ENCODE data around the gene ABLIM1. TPM values are rescaled to one million over a fixed set of nuclear protein-coding genes. Genes with fewer than 3 reads are reported as not detected.

The ABLIM1 gene
- total RNA-seq, 6 experiments from 2014 or later = 38.8 to 76.5 (median 50.6) TPM

DNA sequence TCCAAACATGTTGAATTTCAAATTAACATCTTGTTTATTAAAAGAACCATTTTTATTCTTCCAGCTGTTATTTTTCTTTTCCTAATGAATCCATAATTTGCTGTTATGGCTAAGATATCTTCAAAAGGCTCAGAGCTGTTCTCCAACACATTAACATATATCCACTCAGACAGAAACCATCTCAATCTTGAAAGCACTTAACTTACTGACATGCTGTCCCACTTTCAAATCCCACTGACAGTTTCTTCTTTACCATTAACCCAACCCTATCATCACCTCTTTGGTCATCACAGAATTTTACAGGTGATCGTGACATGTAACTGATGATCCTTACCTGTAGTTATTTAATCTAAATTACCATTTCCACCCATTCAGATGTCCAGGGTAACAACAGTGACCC lies 178.2 kb downstream of the ABLIM1 start:
- intact Hi-C loops (cut with DNase I) = loop anchor here in 1 of 2 donors (10.0 kb wide), 2 partner anchors 65 to 215 kb away; no protein-coding TSS in a partner anchor
- H3K27ac ChIP-seq = no peak overlapping the region

DNA sequence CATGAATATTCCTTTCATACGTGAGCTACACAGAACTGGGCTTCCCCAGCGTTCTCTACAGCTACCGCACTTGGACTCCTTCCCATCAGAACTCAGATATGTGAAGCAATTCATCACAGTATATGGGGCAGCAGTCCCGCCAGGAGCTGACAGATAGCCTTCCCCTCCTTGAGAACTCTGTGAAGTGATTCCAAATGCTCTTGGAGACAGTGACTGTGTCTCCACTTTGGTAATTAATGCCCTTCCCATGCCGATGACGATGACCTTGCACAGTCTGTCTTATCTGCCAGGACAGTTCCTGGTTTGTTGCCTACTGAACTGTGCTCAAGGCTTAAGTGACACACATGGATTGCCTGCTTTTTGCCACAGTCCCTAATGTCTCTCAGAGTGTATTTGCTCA lies 178.8 kb downstream of the ABLIM1 start:
- Histone ChIP-seq H3K4me3 (no peak overlapping the region), H3K27me3 (no peaks in the 10 kb centered on the region), H3K4me1 (peaks cover 0 to 4% (median 2%) of the 10 kb centered on the region in 4 donors), H3K9me3 (no peaks in the 10 kb centered on the region), H3K27ac (no peak overlapping the region), H3K36me3 (peaks cover 0 to 6% (median 3%) of the 10 kb centered on the region in 4 donors)
- no peak for TF ChIP-seq POLR2A (IDR thresholded peaks at IDR 0.05)
- TF ChIP-seq, protein P1, sequence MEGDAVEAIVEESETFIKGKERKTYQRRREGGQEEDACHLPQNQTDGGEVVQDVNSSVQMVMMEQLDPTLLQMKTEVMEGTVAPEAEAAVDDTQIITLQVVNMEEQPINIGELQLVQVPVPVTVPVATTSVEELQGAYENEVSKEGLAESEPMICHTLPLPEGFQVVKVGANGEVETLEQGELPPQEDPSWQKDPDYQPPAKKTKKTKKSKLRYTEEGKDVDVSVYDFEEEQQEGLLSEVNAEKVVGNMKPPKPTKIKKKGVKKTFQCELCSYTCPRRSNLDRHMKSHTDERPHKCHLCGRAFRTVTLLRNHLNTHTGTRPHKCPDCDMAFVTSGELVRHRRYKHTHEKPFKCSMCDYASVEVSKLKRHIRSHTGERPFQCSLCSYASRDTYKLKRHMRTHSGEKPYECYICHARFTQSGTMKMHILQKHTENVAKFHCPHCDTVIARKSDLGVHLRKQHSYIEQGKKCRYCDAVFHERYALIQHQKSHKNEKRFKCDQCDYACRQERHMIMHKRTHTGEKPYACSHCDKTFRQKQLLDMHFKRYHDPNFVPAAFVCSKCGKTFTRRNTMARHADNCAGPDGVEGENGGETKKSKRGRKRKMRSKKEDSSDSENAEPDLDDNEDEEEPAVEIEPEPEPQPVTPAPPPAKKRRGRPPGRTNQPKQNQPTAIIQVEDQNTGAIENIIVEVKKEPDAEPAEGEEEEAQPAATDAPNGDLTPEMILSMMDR (IDR thresholded peaks at IDR 0.05) = no peak
- 49% methylated on average over 6 of the region's 6 CpGs for WGBS (ENCODE audit: insufficient coverage, low coverage, low lambda C conversion rate, missing lambda C conversion rate)
- DNase-seq (no peak), ATAC-seq (peak; percentile 24 to 81 (median 46))
- intact Hi-C loops (cut with DNase I) = loop anchor here in 1 of 2 donors (10.0 kb wide), 2 partner anchors 65 to 215 kb away; no protein-coding TSS in a partner anchor

More for the DNA sequence above, 178.2 kb downstream of the ABLIM1 start:
- DNase-seq (no peak), ATAC-seq (no peak)
- Histone ChIP-seq H3K4me1 (no peaks in the 10 kb centered on the region), H3K9me3 (no peaks in the 10 kb centered on the region), H3K27me3 (no peaks in the 10 kb centered on the region), H3K4me3 (no peak overlapping the region), H3K36me3 (peaks cover 0 to 6% (median 5%) of the 10 kb centered on the region in 4 donors)
- TF ChIP-seq, protein P1 (IDR thresholded peaks at IDR 0.05) = no peak
- TF ChIP-seq POLR2A (IDR thresholded peaks at IDR 0.05) = no peak
- 100% methylated on average over 1 of the region's 1 CpG for WGBS (ENCODE audit: insufficient coverage, low coverage, low lambda C conversion rate, missing lambda C conversion rate)

DNA sequence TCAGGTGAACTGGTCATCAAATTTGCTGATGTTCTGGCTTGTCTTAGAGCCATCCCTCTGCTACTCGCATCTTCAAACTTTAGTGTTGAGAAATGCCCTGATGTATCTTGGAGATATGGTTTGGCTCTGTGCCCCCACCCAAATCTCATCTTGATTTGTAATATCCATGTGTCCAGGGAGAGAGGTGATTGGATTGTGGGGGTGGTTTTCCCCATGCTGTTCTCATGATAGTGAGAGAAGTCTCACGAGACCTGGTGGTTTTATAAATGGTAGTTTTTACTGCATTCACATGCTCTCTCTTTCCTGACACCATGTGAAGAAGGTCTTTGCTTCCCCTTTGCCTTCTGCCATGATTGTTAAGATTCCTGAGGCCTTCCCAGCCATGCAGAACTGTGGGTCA lies 179.8 kb downstream of the ABLIM1 start:
- H3K4me3 ChIP-seq = no peak overlapping the region
- ATAC-seq (no peak), DNase-seq (no peak)
- peaks cover 0 to 14% (median 7%) of the 10 kb centered on the region in 4 donors for H3K4me1 ChIP-seq
- no peak for TF ChIP-seq POLR2A (IDR thresholded peaks at IDR 0.05)
- TF ChIP-seq, protein P1 (IDR thresholded peaks at IDR 0.05) = no peak
- intact Hi-C loops (cut with DNase I) = loop anchor here in 1 of 2 donors (10.0 kb wide), 2 partner anchors 67 to 217 kb away; no protein-coding TSS in a partner anchor
- WGBS (ENCODE audit: insufficient coverage, low coverage, low lambda C conversion rate, missing lambda C conversion rate) = 100% methylated on average over 2 of the region's 2 CpGs
- no peaks in the 10 kb centered on the region for H3K27me3 ChIP-seq
- no peaks in the 10 kb centered on the region for H3K9me3 ChIP-seq
- H3K36me3 ChIP-seq = peaks cover 0 to 6% (median 3%) of the 10 kb centered on the region in 4 donors
- H3K27ac ChIP-seq = no peak overlapping the region

DNA sequence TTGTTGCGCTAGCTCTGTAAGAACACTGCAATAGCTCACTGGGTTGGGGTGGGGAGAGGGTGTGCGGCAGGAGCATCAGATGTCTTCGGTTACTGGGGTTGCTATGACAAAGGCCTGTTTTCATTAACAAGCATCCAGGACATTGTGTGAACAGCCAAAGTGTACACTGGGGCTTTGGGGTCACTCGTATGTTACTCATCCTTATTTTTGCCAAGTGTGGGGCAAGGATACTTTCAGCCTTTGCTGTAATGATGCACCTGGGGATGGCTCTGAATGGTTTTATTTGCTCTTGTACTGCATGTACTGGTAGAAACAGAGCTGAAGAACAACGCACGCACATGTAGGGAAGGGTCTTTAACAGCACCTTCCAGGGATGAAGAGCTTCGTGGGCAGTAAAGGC lies 180.8 kb downstream of the ABLIM1 start:
- 86% methylated on average over 6 of the region's 7 CpGs for WGBS (ENCODE audit: insufficient coverage, low coverage, low lambda C conversion rate, missing lambda C conversion rate)

More for the DNA sequence above, 180.8 kb downstream of the ABLIM1 start:
- H3K27me3 ChIP-seq = no peaks in the 10 kb centered on the region
- H3K4me1 ChIP-seq = peaks cover 0 to 24% (median 12%) of the 10 kb centered on the region in 4 donors
- peaks cover 0 to 4% (median 2%) of the 10 kb centered on the region in 4 donors for H3K36me3 ChIP-seq
- no peaks in the 10 kb centered on the region for H3K9me3 ChIP-seq
- TF ChIP-seq POLR2A (IDR thresholded peaks at IDR 0.05) = no peak
- TF ChIP-seq, protein P1 (IDR thresholded peaks at IDR 0.05) = no peak
- intact Hi-C loops (cut with DNase I) = loop anchor here in 1 of 2 donors (10.0 kb wide), 2 partner anchors 68 to 218 kb away; no protein-coding TSS in a partner anchor
- H3K27ac ChIP-seq = no peak overlapping the region
- no peak for ATAC-seq
- DNase-seq = no peak
- no peak overlapping the region for H3K4me3 ChIP-seq
